Mesendoderm (in vitro differentiated cells): ENCODE results near the gene KCTD18.

ENCODE experiments used
- DNase-seq: peaks from one replicate; pipeline ENCODE4 v3.0.0; 2013
- H2AK5ac ChIP-seq: 2 replicates; pipeline ENCODE4 v1.6.1; 2013; ENCODE audit warnings: low read length, inconsistent platforms
- H2BK120ac ChIP-seq: 2 replicates; pipeline ENCODE4 v1.6.1; 2013; ENCODE audit warnings: low read depth, mild to moderate bottlenecking, low read length, moderate library complexity, mixed read lengths
- H2BK15ac ChIP-seq: replicated peaks from 2 replicates; pipeline ENCODE4 v1.6.1; 2013; ENCODE audit warnings: low read depth, mild to moderate bottlenecking, moderate library complexity
- H2BK5ac ChIP-seq: 2 replicates; pipeline ENCODE4 v1.6.1; 2013; ENCODE audit warnings: low read length, inconsistent platforms
- H3K18ac ChIP-seq: 2 replicates; pipeline ENCODE4 v1.6.1; 2013; ENCODE audit warnings: mild to moderate bottlenecking, low read length, mixed read lengths
- H3K23ac ChIP-seq: one replicate; pipeline ENCODE4 v1.6.1; 2013; ENCODE audit warnings: low read length
- H3K27ac ChIP-seq: 2 replicates; pipeline ENCODE4 v1.5.1; 2013; ENCODE audit warnings: low read depth, mild to moderate bottlenecking, inconsistent platforms, low read length, moderate library complexity
- H3K27me3 ChIP-seq: 2 replicates; pipeline ENCODE4 v1.6.1; 2013; ENCODE audit warnings: low read length, control low read depth, mild to moderate bottlenecking, inconsistent platforms; ENCODE audit not compliant: insufficient read depth, poor library complexity
- H3K36me3 ChIP-seq: 2 replicates; pipeline ENCODE4 v1.6.1; 2013; ENCODE audit warnings: low read length, inconsistent platforms; ENCODE audit not compliant: control insufficient read depth, insufficient read depth
- H3K4ac ChIP-seq: one replicate; pipeline ENCODE4 v1.6.1; 2013; ENCODE audit warnings: low read depth, mild to moderate bottlenecking, low read length, moderate library complexity
- H3K4me1 ChIP-seq: 2 replicates; pipeline ENCODE4 v1.6.1; 2013; ENCODE audit warnings: low read depth, low read length, inconsistent platforms; ENCODE audit not compliant: control insufficient read depth
- H3K4me2 ChIP-seq: 2 replicates; pipeline ENCODE4 v1.6.1; 2013; ENCODE audit warnings: low read length
- H3K4me3 ChIP-seq: 2 replicates; pipeline ENCODE4 v1.5.1; 2013; ENCODE audit warnings: mild to moderate bottlenecking, low read length
- H3K56ac ChIP-seq: one replicate; pipeline ENCODE4 v1.6.1; 2013; ENCODE audit warnings: low read length
- H3K79me1 ChIP-seq: 2 replicates; pipeline ENCODE4 v1.6.1; 2013; ENCODE audit warnings: low read length, inconsistent platforms
- H3K79me2 ChIP-seq: 2 replicates; pipeline ENCODE4 v1.6.1; 2013; ENCODE audit warnings: mild to moderate bottlenecking, low read length; ENCODE audit not compliant: control insufficient read depth, insufficient read depth
- H3K9ac ChIP-seq: 2 replicates; pipeline ENCODE4 v1.6.1; 2013; ENCODE audit warnings: low read length, inconsistent platforms
- H4K5ac ChIP-seq: one replicate; pipeline ENCODE4 v1.6.1; 2013; ENCODE audit warnings: low read length
- H4K8ac ChIP-seq: one replicate; pipeline ENCODE4 v1.6.1; 2013; ENCODE audit warnings: low read depth, mild to moderate bottlenecking, control low read depth, low read length, moderate library complexity
- WGBS: extraction: QIAGEN DNeasy Blood & Tissue Kit; methylation state at CpG from one replicate; pipeline ENCODE4 v1.1.7; 2013; ENCODE audit warnings: low lambda C conversion rate, missing lambda C conversion rate; ENCODE audit not compliant: insufficient coverage; ENCODE audit errors: extremely low coverage; 5-methylcytosine and 5-hydroxymethylcytosine counted together

The KCTD18 gene

DNA sequence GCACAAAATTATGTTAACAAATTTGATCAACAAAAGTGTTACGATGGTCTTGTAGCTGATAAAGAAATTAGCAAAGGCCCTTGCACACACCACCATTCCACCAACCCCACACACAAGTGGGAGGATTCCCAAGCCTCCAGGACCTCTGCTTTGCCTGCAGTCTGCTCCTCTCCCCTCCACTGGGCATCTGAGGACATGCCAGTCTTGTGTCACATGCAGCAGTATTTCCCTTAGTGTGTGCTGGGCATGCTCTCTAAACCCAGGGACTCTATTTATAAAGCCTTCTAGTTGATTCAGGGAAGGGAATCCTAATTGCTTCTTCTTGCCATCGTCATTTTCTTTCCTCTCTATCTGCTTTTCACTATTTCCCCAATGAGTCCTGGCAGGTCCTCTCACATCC is 53.3 kb downstream of the KCTD18 start:
- Histone ChIP-seq H3K36me3 (peaks cover 8% of the 10 kb centered on the region), H3K4me1 (peaks cover 10% of the 10 kb centered on the region), H3K56ac (no peak overlapping the region), H3K27me3 (no peaks in the 10 kb centered on the region), H4K8ac (no peak overlapping the region), H2BK5ac (no peak overlapping the region), H3K27ac (no peak overlapping the region), H3K9ac (no peak overlapping the region), H2BK15ac (no peak overlapping the region), H4K5ac (no peak overlapping the region), H2BK120ac (no peak overlapping the region), H3K79me2 (no peaks in the 10 kb centered on the region), H3K23ac (no peak overlapping the region), H2AK5ac (no peak overlapping the region), H3K4me3 (no peak overlapping the region), H3K79me1 (peaks cover 6% of the 10 kb centered on the region), H3K18ac (no peak overlapping the region), H3K4me2 (no peak overlapping the region), H3K4ac (no peak overlapping the region)
- no peak for DNase-seq
- no CpG with 5 or more reads among the region's 2 CpGs for WGBS

- Histone ChIP-seq H3K79me1 (peaks cover 6% of the 10 kb centered on the region), H3K27ac (no peak overlapping the region), H3K4me3 (no peak overlapping the region), H2BK5ac (no peak overlapping the region), H3K27me3 (no peaks in the 10 kb centered on the region), H3K4me1 (peaks cover 10% of the 10 kb centered on the region), H3K79me2 (no peaks in the 10 kb centered on the region), H3K9ac (no peak overlapping the region), H2BK120ac (no peak overlapping the region), H4K8ac (no peak overlapping the region), H3K4me2 (no peak overlapping the region), H3K18ac (no peak overlapping the region), H4K5ac (no peak overlapping the region), H2BK15ac (no peak overlapping the region), H3K23ac (no peak overlapping the region), H3K36me3 (peaks cover 8% of the 10 kb centered on the region), H2AK5ac (no peak overlapping the region), H3K56ac (no peak overlapping the region), H3K4ac (no peak overlapping the region)
- DNase-seq, result no peak
- no CpG with 5 or more reads among the region's 4 CpGs for WGBS
Observed at GRCh38 chr2:200455958-200456421, 53.9 kb downstream of the KCTD18 start.

- WGBS, result no CpG with 5 or more reads among the region's 4 CpGs
- Histone ChIP-seq H4K8ac (no peak overlapping the region), H4K5ac (no peak overlapping the region), H2BK15ac (no peak overlapping the region), H3K27me3 (no peaks in the 10 kb centered on the region), H2BK120ac (no peak overlapping the region), H3K27ac (no peak overlapping the region), H3K36me3 (peaks cover 8% of the 10 kb centered on the region), H3K79me1 (peaks cover 6% of the 10 kb centered on the region), H2AK5ac (no peak overlapping the region), H3K4me1 (peaks cover 10% of the 10 kb centered on the region), H3K4me3 (no peak overlapping the region), H3K4me2 (no peak overlapping the region), H2BK5ac (no peak overlapping the region), H3K23ac (peak overlapping the region; percentile 84), H3K9ac (no peak overlapping the region), H3K4ac (no peak overlapping the region), H3K18ac (no peak overlapping the region), H3K56ac (no peak overlapping the region), H3K79me2 (no peaks in the 10 kb centered on the region)
- DNase-seq, result peak; percentile 49
Observed at GRCh38 chr2:200454927-200455801, 54.7 kb downstream of the KCTD18 start.

DNA sequence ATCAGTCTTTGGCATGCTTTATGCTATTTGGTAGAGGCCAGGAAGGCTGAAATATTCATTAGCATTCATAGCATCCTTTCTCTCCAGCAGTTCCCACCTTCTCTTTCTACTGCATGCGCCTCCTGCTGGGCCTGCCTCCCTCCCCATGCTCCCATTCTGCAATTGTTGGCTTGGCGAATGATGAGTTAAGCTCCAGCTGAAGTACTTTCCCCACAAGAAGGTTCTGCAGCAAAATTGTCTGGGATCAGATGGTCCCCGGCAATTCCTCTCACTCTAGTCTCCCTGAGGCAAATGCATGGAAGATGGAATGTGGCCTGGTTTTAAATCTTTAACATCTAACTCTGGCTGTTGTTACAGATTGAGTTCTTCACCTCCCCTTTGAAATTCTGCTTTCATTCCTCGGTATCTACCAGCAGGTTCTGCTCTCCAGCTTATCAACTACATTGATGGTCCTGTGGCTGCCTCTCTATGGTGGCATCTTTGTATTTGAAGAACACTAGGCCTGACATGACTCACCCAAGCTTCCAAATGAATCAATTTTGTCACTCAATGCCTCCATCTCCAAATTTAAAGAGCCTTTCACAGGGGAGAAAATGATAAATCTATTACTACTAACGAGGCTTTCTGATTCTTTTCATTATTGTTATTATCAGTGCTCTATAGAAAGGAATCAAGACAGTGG is 55.9 kb downstream of the KCTD18 start:
- Histone ChIP-seq H3K18ac (no peak overlapping the region), H3K79me1 (peaks cover 6% of the 10 kb centered on the region), H2BK15ac (no peak overlapping the region), H3K4me1 (peaks cover 10% of the 10 kb centered on the region), H3K27ac (no peak overlapping the region), H4K5ac (no peak overlapping the region), H2AK5ac (no peak overlapping the region), H3K79me2 (no peaks in the 10 kb centered on the region), H3K27me3 (no peaks in the 10 kb centered on the region), H3K4ac (no peak overlapping the region), H3K56ac (no peak overlapping the region), H3K4me2 (no peak overlapping the region), H3K23ac (no peak overlapping the region), H2BK120ac (no peak overlapping the region), H3K9ac (no peak overlapping the region), H4K8ac (no peak overlapping the region), H3K36me3 (peaks cover 8% of the 10 kb centered on the region), H2BK5ac (no peak overlapping the region), H3K4me3 (no peak overlapping the region)
- no CpG with 5 or more reads among the region's 5 CpGs for WGBS
- DNase-seq, result peak; percentile 64

DNA sequence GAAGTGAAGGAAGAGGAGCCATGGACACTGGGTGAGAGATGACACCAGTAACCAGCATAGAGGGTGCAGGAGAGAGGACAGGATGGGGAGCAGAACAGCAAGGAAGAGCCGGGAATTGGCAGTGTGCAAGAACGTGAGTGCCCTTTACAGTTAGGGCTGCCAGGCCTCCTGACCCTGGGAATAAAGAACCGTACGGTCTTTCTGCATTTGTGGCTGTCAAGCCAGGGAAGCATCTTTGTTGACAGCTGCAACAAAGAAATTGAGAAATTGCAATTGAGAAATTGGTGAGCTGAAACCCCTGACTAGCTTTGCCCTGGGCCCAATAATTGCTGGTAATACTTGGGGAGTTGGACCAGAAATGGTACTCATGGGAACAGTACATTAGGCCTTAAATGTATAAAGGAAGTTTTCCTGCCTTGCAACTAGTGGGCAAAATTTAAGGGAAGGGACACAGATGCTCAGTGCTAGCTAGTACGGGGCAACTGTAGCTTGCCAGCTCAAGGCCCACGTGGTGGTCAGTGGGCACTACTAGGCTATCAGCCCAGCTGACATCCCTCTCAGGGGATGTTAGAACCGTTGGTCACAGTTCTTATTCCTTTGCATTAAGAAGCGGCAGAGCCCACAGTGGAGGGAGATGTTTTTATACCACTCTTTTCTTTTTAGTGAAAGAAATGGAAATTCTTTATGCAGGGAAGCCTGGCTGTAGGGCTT is 56.6 kb downstream of the KCTD18 start:
- no peak for DNase-seq
- Histone ChIP-seq H2BK5ac (no peak overlapping the region), H3K56ac (no peak overlapping the region), H3K4me3 (no peak overlapping the region), H3K23ac (no peak overlapping the region), H2BK120ac (no peak overlapping the region), H3K36me3 (peaks cover 8% of the 10 kb centered on the region), H3K79me1 (peaks cover 6% of the 10 kb centered on the region), H2AK5ac (no peak overlapping the region), H3K27me3 (no peaks in the 10 kb centered on the region), H3K4ac (no peak overlapping the region), H2BK15ac (no peak overlapping the region), H4K5ac (no peak overlapping the region), H3K4me2 (no peak overlapping the region), H3K4me1 (peaks cover 10% of the 10 kb centered on the region), H3K27ac (peak overlapping the region; percentile 22), H3K9ac (no peak overlapping the region), H3K79me2 (no peaks in the 10 kb centered on the region), H3K18ac (no peak overlapping the region), H4K8ac (no peak overlapping the region)
- WGBS, result no CpG with 5 or more reads among the region's 8 CpGs
